NT2/D1 (cell line): Measurements from ENCODE around the gene SH2D3C.

Source experiments
- SUZ12 ChIP-seq: IDR thresholded peaks from 2 replicates; pipeline ENCODE4 v1.6.1; 2011; ENCODE audit not compliant: insufficient read length, insufficient read depth; ENCODE audit errors: extremely low read depth
- ZNF274 ChIP-seq: IDR thresholded peaks from 2 replicates; pipeline ENCODE4 v1.6.1; 2011; ENCODE audit warnings: mild to moderate bottlenecking, low read depth, low read length

DNA sequence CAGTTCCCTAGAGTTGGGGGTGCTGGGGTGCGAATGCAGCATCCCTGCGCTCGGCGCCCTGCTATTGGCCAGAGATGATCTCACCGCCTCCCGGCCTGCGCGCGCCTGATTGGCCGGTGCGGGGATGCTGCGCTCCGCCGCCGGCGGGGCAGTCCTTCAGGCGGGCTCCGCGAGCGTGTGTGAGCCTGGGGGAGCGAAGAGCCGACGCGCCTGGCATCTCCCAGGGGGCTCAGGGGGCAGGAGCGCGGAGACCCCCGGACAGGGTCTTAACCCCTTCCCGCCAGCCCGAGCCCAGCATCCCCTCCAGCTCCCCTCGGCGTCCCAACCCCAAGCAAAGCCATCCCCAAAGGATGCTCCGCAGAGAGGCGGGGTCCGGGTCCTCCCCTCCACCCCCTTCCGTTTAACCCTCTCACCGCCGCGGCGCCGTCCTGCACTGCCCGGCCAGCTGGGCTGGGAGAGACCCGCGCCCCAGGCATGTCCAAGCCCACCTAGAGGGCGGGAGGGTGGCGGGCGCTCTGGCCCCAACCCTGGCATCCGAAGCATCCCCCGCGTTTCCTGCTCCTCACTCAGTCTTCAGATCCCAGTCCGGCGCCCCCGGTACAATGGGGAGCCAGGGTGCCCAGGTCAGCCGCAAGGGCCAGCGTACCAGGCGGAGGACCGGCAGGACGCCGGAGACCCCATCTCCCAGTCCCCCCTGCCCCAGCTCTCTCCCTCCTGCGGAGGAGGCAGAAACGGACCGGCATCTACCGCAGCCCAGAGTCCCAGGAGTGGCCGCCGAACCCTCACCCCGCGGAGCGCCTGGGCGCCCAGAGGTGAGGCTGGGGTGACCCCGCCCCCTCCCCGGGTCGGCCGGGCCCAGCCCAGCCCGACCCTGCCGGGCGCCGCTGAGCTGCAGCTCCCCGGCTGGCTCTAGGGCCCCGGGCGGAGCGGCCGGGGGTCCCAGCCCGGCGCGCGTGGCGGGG is 24.1 kb downstream of the SH2D3C start:
- TF ChIP-seq ZNF274 (no peak), SUZ12 (no peak)
